HCEC 1CT (cell line): ENCODE results near the gene CREG1.

Source experiments
- DNase-seq: peaks from one replicate; pipeline ENCODE4 v3.0.0-alpha.2; 2017

The CREG1 gene

GRCh38 chr1:167502719-167503462 lies 50.7 kb downstream of the CREG1 start:
- DNase-seq = no peak

GRCh38 chr1:167502192-167502551 lies 51.4 kb downstream of the CREG1 start:
- DNase-seq = no peak

GRCh38 chr1:167501515-167502191 lies 51.9 kb downstream of the CREG1 start:
- no peak for DNase-seq

GRCh38 chr1:167500283-167500860 lies 53.2 kb downstream of the CREG1 start:
- no peak for DNase-seq

- DNase-seq = no peak
These were observed 53.9 kb downstream of the CREG1 start for GRCh38 chr1:167499664-167500101.

GRCh38 chr1:167499106-167499505 lies 54.5 kb downstream of the CREG1 start:
- no peak for DNase-seq

GRCh38 chr1:167496797-167497619 lies 56.6 kb downstream of the CREG1 start:
- no peak for DNase-seq

GRCh38 chr1:167493372-167493771 lies 60.2 kb downstream of the CREG1 start:
- DNase-seq = no peak

- DNase-seq = no peak
These were observed 61.1 kb downstream of the CREG1 start for GRCh38 chr1:167492481-167492910.

- DNase-seq = no peak
These were observed 61.7 kb downstream of the CREG1 start for GRCh38 chr1:167491586-167492461.
